ENCODE measurements around the gene HPX. TPM values are rescaled to one million over a fixed set of nuclear protein-coding genes. Genes with fewer than 3 reads are reported as not detected.
"Not testable (repeated sequence)": the region's sequence is repeated elsewhere in the genome, so short reads cannot be mapped to it uniquely, and the experiment has no call there.

Gene HPX
- total and polyA plus RNA-seq, 2 of the 13 experiments (the other 11 are each of a cell fraction or from before 2014, with no cell fraction given) = 9.2 to 57.4 TPM

DNA sequence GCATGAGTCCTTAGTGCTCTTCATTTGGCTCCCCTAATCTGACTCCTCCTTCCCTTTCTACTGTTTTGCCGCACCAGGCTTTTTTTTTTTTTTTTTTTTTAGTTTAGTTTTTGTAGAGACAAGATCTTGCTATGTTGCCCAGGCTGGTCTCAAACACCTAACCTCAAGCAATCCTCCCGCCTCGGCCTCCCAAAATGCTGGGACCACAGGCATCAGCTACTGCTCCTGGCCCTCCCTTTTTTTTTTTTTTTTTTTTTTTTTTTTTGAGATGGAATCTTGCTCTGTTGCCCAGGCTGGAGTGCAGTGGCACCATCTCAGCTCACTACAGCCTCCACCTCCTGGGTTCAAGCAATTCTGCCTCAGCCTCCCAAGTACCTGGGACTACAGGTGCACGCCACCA, 48.5 kb downstream of the HPX start:
- CTCF ChIA-PET (ENCODE audit: low intra/inter-chr PET ratio, low total read pairs); H3K4me3 ChIP-seq (replicated peaks in 1 of 3; ENCODE audit: insufficient read depth in 1 of 3, low read depth in 2 of 3, low read length in 3 of 3); H3K4me2 ChIP-seq (ENCODE audit: low read depth, low read length); ATAC-seq; H3K9ac ChIP-seq (ENCODE audit: insufficient read depth, low read depth, low read length); H3K27ac ChIP-seq (ENCODE audit: extremely low read length, insufficient read depth, low read length); H4K20me1 ChIP-seq (ENCODE audit: insufficient read depth, low read length); H3K79me2 ChIP-seq (ENCODE audit: insufficient read depth, low read length); DNase-seq (ENCODE audit: low spot score); in situ Hi-C loops (cut with HindIII; ENCODE audit: extremely low pct_ligation_motif_present, low pct_unique_long_range_greater_than_20kb); BruUV-seq (replicated peaks); H2AFZ ChIP-seq (ENCODE audit: low read length); H3K27me3 ChIP-seq (ENCODE audit: control insufficient read depth in 1 of 2, insufficient read depth in 2 of 2, low read length in 2 of 2); H3K36me3 ChIP-seq (replicated peaks in 1 of 2; ENCODE audit: control insufficient read depth in 1 of 2, insufficient read depth in 2 of 2, low read length in 2 of 2); H3K9me3 ChIP-seq (ENCODE audit: low read length); FAIRE-seq: not testable (repeated sequence)
- H3K4me1 ChIP-seq (ENCODE audit: insufficient read depth, low read length) = peaks cover 35% of the 10 kb centered on the region
- intact Hi-C loops (cut with micrococcal nuclease; ENCODE audit: unreplicated experiment) = loop anchor here (5.0 kb wide), 1 partner anchor 50 kb away; the partner anchor contains the start of gene HPX
- WGBS (ENCODE audit: low lambda C conversion rate) = 89% methylated on average over 4 of the region's 4 CpGs
- POLR2A ChIA-PET = interaction anchor here (0.6 kb wide), 1 partner anchor 157 kb away, joined by 3 read pairs; no protein-coding TSS in a partner anchor

DNA sequence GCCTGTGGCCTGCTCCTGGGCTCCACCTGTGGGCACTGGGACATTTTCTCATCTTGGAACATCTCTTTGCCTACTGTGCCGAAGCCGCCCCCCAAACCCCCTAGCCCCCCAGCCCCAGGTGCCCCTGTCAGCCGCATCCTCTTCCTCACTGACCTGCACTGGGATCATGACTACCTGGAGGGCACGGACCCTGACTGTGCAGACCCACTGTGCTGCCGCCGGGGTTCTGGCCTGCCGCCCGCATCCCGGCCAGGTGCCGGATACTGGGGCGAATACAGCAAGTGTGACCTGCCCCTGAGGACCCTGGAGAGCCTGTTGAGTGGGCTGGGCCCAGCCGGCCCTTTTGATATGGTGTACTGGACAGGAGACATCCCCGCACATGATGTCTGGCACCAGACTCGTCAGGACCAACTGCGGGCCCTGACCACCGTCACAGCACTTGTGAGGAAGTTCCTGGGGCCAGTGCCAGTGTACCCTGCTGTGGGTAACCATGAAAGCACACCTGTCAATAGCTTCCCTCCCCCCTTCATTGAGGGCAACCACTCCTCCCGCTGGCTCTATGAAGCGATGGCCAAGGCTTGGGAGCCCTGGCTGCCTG, 49.2 kb downstream of the HPX start:
- Histone ChIP-seq H3K4me2 (ENCODE audit: low read depth, low read length) (peak overlapping the region; percentile 78; the same call in 1 of the 2 replicates), H3K79me2 (ENCODE audit: insufficient read depth, low read length) (no peaks in the 10 kb centered on the region), H3K4me3 (replicated peaks in 1 of 3; ENCODE audit: insufficient read depth in 1 of 3, low read depth in 2 of 3, low read length in 3 of 3) (no peak overlapping the region), H3K4me1 (ENCODE audit: insufficient read depth, low read length) (peaks cover 36% of the 10 kb centered on the region), H2AFZ (ENCODE audit: low read length) (no peak overlapping the region), H3K9ac (ENCODE audit: insufficient read depth, low read depth, low read length) (no peak overlapping the region), H3K27ac (ENCODE audit: extremely low read length, insufficient read depth, low read length) (no peak overlapping the region), H3K36me3 (replicated peaks in 1 of 2; ENCODE audit: control insufficient read depth in 1 of 2, insufficient read depth in 2 of 2, low read length in 2 of 2) (no peaks in the 10 kb centered on the region), H4K20me1 (ENCODE audit: insufficient read depth, low read length) (no peaks in the 10 kb centered on the region), H3K9me3 (ENCODE audit: low read length) (no peaks in the 10 kb centered on the region), H3K27me3 (ENCODE audit: control insufficient read depth in 1 of 2, insufficient read depth in 2 of 2, low read length in 2 of 2) (no peaks in the 10 kb centered on the region; a peak in 3 of 5 replicates)
- BruUV-seq (replicated peaks) = no TSS peak
- POLR2A ChIA-PET = interaction anchor here (2.1 kb wide), 1 partner anchor 28 kb away, joined by 15 read pairs; the partner anchor contains the start of gene APBB1
- CTCF ChIA-PET (ENCODE audit: low intra/inter-chr PET ratio, low total read pairs) = no interaction called here
- TF ChIP-seq ZNF33B (CRISPR knock-in tag; IDR thresholded peaks at IDR 0.05) (no peak), ZNF230 (CRISPR knock-in tag; IDR thresholded peaks at IDR 0.05) (no peak), ZMYM2 (CRISPR knock-in tag; IDR thresholded peaks at IDR 0.05) (no peak), MAFG (CRISPR knock-in tag; IDR thresholded peaks at IDR 0.05) (no peak), ZKSCAN8 (CRISPR knock-in tag; IDR thresholded peaks at IDR 0.05; ENCODE audit: borderline replicate concordance) (no peak), DMAP1 (CRISPR knock-in tag; IDR thresholded peaks at IDR 0.05) (no peak)
- TF ChIP-seq, protein P1, sequence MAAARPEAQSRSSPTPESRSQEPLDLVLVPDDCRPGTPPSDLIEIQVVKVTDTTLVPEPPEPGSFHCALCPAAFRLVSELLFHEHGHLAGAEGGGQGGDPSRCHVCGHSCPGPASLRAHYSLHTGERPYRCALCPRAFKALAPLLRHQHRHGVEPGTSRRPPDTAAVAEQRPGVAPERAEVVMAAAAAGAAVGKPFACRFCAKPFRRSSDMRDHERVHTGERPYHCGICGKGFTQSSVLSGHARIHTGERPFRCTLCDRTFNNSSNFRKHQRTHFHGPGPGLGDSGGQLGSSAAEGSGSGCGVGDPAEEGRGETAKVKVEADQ (CRISPR knock-in tag; IDR thresholded peaks at IDR 0.05; ENCODE audit: borderline replicate concordance) = no peak
- TF ChIP-seq, protein P2, sequence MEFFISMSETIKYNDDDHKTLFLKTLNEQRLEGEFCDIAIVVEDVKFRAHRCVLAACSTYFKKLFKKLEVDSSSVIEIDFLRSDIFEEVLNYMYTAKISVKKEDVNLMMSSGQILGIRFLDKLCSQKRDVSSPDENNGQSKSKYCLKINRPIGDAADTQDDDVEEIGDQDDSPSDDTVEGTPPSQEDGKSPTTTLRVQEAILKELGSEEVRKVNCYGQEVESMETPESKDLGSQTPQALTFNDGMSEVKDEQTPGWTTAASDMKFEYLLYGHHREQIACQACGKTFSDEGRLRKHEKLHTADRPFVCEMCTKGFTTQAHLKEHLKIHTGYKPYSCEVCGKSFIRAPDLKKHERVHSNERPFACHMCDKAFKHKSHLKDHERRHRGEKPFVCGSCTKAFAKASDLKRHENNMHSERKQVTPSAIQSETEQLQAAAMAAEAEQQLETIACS (CRISPR knock-in tag; IDR thresholded peaks at IDR 0.05) = no peak
- TF ChIP-seq, protein P3, sequence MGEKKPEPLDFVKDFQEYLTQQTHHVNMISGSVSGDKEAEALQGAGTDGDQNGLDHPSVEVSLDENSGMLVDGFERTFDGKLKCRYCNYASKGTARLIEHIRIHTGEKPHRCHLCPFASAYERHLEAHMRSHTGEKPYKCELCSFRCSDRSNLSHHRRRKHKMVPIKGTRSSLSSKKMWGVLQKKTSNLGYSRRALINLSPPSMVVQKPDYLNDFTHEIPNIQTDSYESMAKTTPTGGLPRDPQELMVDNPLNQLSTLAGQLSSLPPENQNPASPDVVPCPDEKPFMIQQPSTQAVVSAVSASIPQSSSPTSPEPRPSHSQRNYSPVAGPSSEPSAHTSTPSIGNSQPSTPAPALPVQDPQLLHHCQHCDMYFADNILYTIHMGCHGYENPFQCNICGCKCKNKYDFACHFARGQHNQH (CRISPR knock-in tag; IDR thresholded peaks at IDR 0.05) = no peak
- intact Hi-C loops (cut with micrococcal nuclease; ENCODE audit: unreplicated experiment) (loop anchor here (5.0 kb wide), 1 partner anchor 51 kb away; the partner anchor contains the start of gene HPX), in situ Hi-C loops (cut with HindIII; ENCODE audit: extremely low pct_ligation_motif_present, low pct_unique_long_range_greater_than_20kb) (no loop called here)
- FAIRE-seq (no peak), ATAC-seq (no peak), DNase-seq (ENCODE audit: low spot score) (no peak)
- 89% methylated on average over 8 of the region's 18 CpGs for WGBS (ENCODE audit: low lambda C conversion rate)

Measured in HepG2 (cell line).